ENCODE data around the gene ITGAD. TPM values are rescaled to one million over a fixed set of nuclear protein-coding genes. Genes with fewer than 3 reads are reported as not detected.
A peak's percentile ranks its signal among the peaks of the same experiment; 100 is the strongest.

ITGAD gene
- total and polyA plus RNA-seq, 2 donors (not counting 1 experiment from before 2014, with no cell fraction given), result 0.19 TPM; not detected in 1

DNA sequence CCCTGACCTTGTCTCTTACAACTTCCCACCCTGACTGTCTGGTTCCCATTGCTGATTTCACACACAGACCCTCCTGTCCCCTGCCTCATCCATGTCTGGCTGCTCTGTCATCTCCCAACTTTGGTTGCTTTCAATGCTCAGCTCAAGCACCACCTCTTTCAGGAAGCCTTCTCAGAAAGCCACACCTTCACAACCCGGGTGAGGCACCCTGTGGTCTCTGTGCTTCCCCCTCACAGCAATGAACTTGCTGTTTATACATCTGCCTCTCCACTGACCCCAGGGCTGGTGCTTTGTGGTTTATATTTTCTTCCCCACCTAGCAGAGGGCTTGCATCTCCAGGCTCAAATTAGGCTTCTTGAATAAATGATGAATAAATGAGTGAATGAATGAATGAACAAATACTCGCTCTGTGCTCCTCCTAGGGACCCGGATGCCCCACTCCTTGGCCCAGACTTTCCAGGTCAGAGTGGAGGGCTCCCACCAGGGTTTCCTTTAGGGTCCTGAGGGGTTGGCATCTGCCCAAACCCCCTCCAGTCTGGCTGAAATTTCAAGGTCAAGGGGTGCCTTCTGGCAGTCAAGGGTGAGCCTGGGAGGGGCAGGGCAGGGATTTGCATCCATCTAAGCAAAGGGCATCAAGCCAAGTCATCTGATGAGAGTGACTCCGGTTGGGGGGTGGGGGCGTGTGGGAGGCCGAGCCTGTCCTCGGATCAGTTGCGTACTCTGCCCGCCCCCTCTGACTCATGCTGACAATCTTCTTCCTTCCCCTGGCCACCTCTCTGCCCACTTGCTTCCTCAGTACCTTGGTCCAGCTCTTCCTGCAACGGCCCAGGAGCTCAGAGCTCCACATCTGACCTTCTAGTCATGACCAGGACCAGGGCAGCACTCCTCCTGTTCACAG, 38.5 kb upstream of the ITGAD start, which contains the start of gene ITGAX:
TSS of gene ITGAX (plus strand) at position 783 of the 898 bp plus-strand sequence. CDS start at position 862, 79 bp downstream.
- H3K79me2 ChIP-seq (ENCODE audit: control insufficient read depth, insufficient read depth, low read length), result peaks cover 2% of the 10 kb centered on the region
- H3K27ac ChIP-seq (ENCODE audit: low read length in 2 of 2), result peak within 1 kb of the TSS; percentile 70 to 71
- H2AFZ ChIP-seq (ENCODE audit: insufficient read depth, low read depth, low read length, poor library complexity, severe bottlenecking), result peak within 1 kb of the TSS; percentile 55
- ChIA-PET POLR2A (interaction anchor here (0.7 to 1.5 kb wide), 2 partner anchors 23 to 152 kb away, joined by 3 to 5 read pairs; no protein-coding TSS in a partner anchor), CTCF (interaction anchor here (0.8 kb wide), 1 partner anchor 28 kb away, joined by 3 read pairs; no protein-coding TSS in a partner anchor)
- H4K20me1 ChIP-seq (ENCODE audit: control insufficient read depth, insufficient read depth, low read length, poor library complexity, severe bottlenecking), result no peaks in the 10 kb centered on the region
- peaks cover 0 to 2% of the 10 kb centered on the region in 2 experiments for H3K36me3 ChIP-seq (replicated peaks in 1 of 2; ENCODE audit: control extremely low read depth in 1 of 2, control insufficient read depth in 1 of 2, extremely low read depth in 1 of 2, insufficient read depth in 2 of 2, low read length in 1 of 2)
- DNase-seq, result peak; percentile 69
- no peaks in the 10 kb centered on the region for H3K9me3 ChIP-seq (ENCODE audit: control extremely low read depth in 1 of 3, control insufficient read depth in 2 of 3, insufficient read depth in 1 of 3, low read length in 2 of 3)
- H3K4me3 ChIP-seq (ENCODE audit: control extremely low read depth in 1 of 5, extremely low read depth in 1 of 5, insufficient read depth in 1 of 5, low read depth in 2 of 5, low read length in 4 of 5), result peak within 1 kb of the TSS; percentile 21 to 57 (median 40)
- peak within 1 kb of the TSS; percentile 93 for H3K27ac Mint-ChIP-seq
- TF ChIP-seq, protein P1, sequence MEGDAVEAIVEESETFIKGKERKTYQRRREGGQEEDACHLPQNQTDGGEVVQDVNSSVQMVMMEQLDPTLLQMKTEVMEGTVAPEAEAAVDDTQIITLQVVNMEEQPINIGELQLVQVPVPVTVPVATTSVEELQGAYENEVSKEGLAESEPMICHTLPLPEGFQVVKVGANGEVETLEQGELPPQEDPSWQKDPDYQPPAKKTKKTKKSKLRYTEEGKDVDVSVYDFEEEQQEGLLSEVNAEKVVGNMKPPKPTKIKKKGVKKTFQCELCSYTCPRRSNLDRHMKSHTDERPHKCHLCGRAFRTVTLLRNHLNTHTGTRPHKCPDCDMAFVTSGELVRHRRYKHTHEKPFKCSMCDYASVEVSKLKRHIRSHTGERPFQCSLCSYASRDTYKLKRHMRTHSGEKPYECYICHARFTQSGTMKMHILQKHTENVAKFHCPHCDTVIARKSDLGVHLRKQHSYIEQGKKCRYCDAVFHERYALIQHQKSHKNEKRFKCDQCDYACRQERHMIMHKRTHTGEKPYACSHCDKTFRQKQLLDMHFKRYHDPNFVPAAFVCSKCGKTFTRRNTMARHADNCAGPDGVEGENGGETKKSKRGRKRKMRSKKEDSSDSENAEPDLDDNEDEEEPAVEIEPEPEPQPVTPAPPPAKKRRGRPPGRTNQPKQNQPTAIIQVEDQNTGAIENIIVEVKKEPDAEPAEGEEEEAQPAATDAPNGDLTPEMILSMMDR (IDR thresholded peaks at IDR 0.05), result no peak
- TF ChIP-seq EZH2 (IDR thresholded peaks at IDR 0.05; ENCODE audit: borderline replicate concordance, insufficient read depth, low read depth, low read length, poor library complexity, severe bottlenecking), result no peak
- peak; percentile 66 for ATAC-seq (ENCODE audit: low read depth)
- H3K27me3 ChIP-seq (replicated peaks in 1 of 4; ENCODE audit: control extremely low read depth in 1 of 4, control insufficient read depth in 3 of 4, insufficient read depth in 4 of 4, low read length in 3 of 4), result no peaks in the 10 kb centered on the region
- intact Hi-C loops (cut with micrococcal nuclease), result no loop called here
- peak within 1 kb of the TSS; percentile 79 for H3K4me3 Mint-ChIP-seq
- no peaks in the 10 kb centered on the region for H3K27me3 Mint-ChIP-seq
- no peaks in the 10 kb centered on the region for H3K9me3 Mint-ChIP-seq (ENCODE audit: insufficient read depth)
- peaks cover 39 to 87% of the 10 kb centered on the region in 2 donors for H3K4me1 ChIP-seq (ENCODE audit: control insufficient read depth in 2 of 2, insufficient read depth in 2 of 2, low read length in 2 of 2)
- 33% methylated on average over 7 of the region's 10 CpGs for WGBS (ENCODE audit: insufficient coverage)
- peak within 1 kb of the TSS; percentile 62 for H3K4me2 ChIP-seq (replicated peaks; ENCODE audit: low read depth, low read length, poor library complexity, severe bottlenecking)
- peak within 1 kb of the TSS; percentile 52 for H3K9ac ChIP-seq (ENCODE audit: low read length)
- peaks cover 70% of the 10 kb centered on the region for H3K4me1 Mint-ChIP-seq
